H9 (cell line): ENCODE measurements around the gene RBM23. TPM values are rescaled to one million over a fixed set of nuclear protein-coding genes. Genes with fewer than 3 reads are reported as not detected.

Source experiments
- DNase-seq: peaks from one replicate; pipeline ENCODE4 v3.0.0-alpha.2; 2017
- H2AFZ ChIP-seq: one replicate; pipeline ENCODE4 v1.6.1; 2013; ENCODE audit warnings: mild to moderate bottlenecking, low read length, control low read depth, moderate library complexity
- H2AK5ac ChIP-seq: 2 replicates; pipeline ENCODE4 v1.6.1; 2013; ENCODE audit warnings: low read length, control low read depth, mixed read lengths; ENCODE audit not compliant: insufficient read length
- H2BK120ac ChIP-seq: one replicate; pipeline ENCODE4 v1.6.1; 2013; ENCODE audit warnings: low read depth, mild to moderate bottlenecking, low read length, control low read depth, inconsistent platforms; ENCODE audit not compliant: poor library complexity, severe bottlenecking
- H2BK12ac ChIP-seq: 2 replicates; pipeline ENCODE4 v1.6.1; 2013; ENCODE audit warnings: low read length, control low read depth, mixed read lengths, low read depth; ENCODE audit not compliant: insufficient read length
- H2BK15ac ChIP-seq: 2 replicates; pipeline ENCODE4 v1.6.1; 2013; ENCODE audit warnings: low read depth, low read length, control low read depth
- H2BK20ac ChIP-seq: one replicate; pipeline ENCODE4 v1.6.1; 2013; ENCODE audit warnings: low read depth, mild to moderate bottlenecking, low read length, control low read depth, inconsistent platforms; ENCODE audit not compliant: poor library complexity, severe bottlenecking
- H2BK5ac ChIP-seq: 2 replicates; pipeline ENCODE4 v1.6.1; 2013; ENCODE audit warnings: low read length, control low read depth, mixed read lengths; ENCODE audit not compliant: insufficient read length
- H3K14ac ChIP-seq: 2 replicates; pipeline ENCODE4 v1.6.1; 2013; ENCODE audit warnings: low read length, control low read depth; ENCODE audit not compliant: insufficient read depth
- H3K18ac ChIP-seq: 2 replicates; pipeline ENCODE4 v1.6.1; 2013; ENCODE audit warnings: low read depth, mild to moderate bottlenecking, mixed read lengths, low read length, control low read depth; ENCODE audit not compliant: insufficient read length
- H3K23ac ChIP-seq: 2 replicates; pipeline ENCODE4 v1.6.1; 2013; ENCODE audit warnings: low read length, control low read depth, mixed read lengths, low read depth; ENCODE audit not compliant: insufficient read length
- H3K23me2 ChIP-seq: 2 replicates; pipeline ENCODE4 v1.6.1; 2013; ENCODE audit warnings: low read depth, mild to moderate bottlenecking, mixed read lengths, low read length, control low read depth; ENCODE audit not compliant: insufficient read length, poor library complexity, severe bottlenecking
- H3K27ac ChIP-seq: 2 replicates; pipeline ENCODE4 v1.5.1; 2013; ENCODE audit warnings: low read length, control low read depth, mixed read lengths, low read depth; ENCODE audit not compliant: insufficient read length
- H3K27me3 ChIP-seq: 2 replicates; pipeline ENCODE4 v1.6.1; 2013; ENCODE audit warnings: low read length, control low read depth, inconsistent platforms; ENCODE audit not compliant: insufficient read depth
- H3K4ac ChIP-seq: 2 replicates; pipeline ENCODE4 v1.6.1; 2013; ENCODE audit warnings: low read depth, mild to moderate bottlenecking, control low read depth, inconsistent platforms, low read length, moderate library complexity
- H3K4me1 ChIP-seq: 2 replicates; pipeline ENCODE4 v1.6.1; 2013; ENCODE audit warnings: low read length, control low read depth, inconsistent platforms; ENCODE audit not compliant: insufficient read depth
- H3K4me2 ChIP-seq: 2 replicates; pipeline ENCODE4 v1.6.1; 2013; ENCODE audit warnings: low read length, control low read depth, mixed read lengths; ENCODE audit not compliant: insufficient read length, insufficient read depth
- H3K56ac ChIP-seq: 2 replicates; pipeline ENCODE4 v1.6.1; 2013; ENCODE audit warnings: low read depth, mild to moderate bottlenecking, mixed read lengths, low read length, control low read depth; ENCODE audit not compliant: insufficient read length
- H3K79me1 ChIP-seq: 2 replicates; pipeline ENCODE4 v1.6.1; 2013; ENCODE audit warnings: low read depth, mild to moderate bottlenecking, moderate library complexity, low read length, control low read depth, inconsistent platforms; ENCODE audit not compliant: insufficient read depth, poor library complexity, severe bottlenecking
- H3K79me2 ChIP-seq: 2 replicates; pipeline ENCODE4 v1.6.1; 2013; ENCODE audit warnings: low read length, control low read depth, inconsistent platforms; ENCODE audit not compliant: insufficient read depth
- H3K9ac ChIP-seq: 2 replicates; pipeline ENCODE4 v1.6.1; 2013; ENCODE audit warnings: low read length, control low read depth, mixed read lengths; ENCODE audit not compliant: insufficient read length; ENCODE audit errors: extremely low read depth
- H3K9me3 ChIP-seq: one replicate; pipeline ENCODE4 v1.6.1; 2013; ENCODE audit warnings: low read depth, low read length, inconsistent platforms; ENCODE audit not compliant: control insufficient read depth
- H3T11ph ChIP-seq: one replicate; pipeline ENCODE4 v1.6.1; 2013; ENCODE audit warnings: mild to moderate bottlenecking, low read length, control low read depth, inconsistent platforms
- H4K20me1 ChIP-seq: one replicate; pipeline ENCODE4 v1.6.1; 2013; ENCODE audit not compliant: control insufficient read depth, insufficient read length, insufficient read depth
- H4K5ac ChIP-seq: 2 replicates; pipeline ENCODE4 v1.6.1; 2013; ENCODE audit warnings: low read depth, mild to moderate bottlenecking, mixed read lengths, low read length, control low read depth; ENCODE audit not compliant: insufficient read length
- H4K8ac ChIP-seq: replicated peaks from 2 replicates; pipeline ENCODE4 v1.6.1; 2013; ENCODE audit warnings: low read length, control low read depth, mixed read lengths, low read depth; ENCODE audit not compliant: insufficient read length
- H4K91ac ChIP-seq: 2 replicates; pipeline ENCODE4 v1.6.1; 2013; ENCODE audit warnings: low read depth, mild to moderate bottlenecking, moderate library complexity, mixed read lengths, low read length, control low read depth; ENCODE audit not compliant: insufficient read length
- H3K27ac Mint-ChIP-seq, 3 experiments: 2 replicates in 2 of 3; 3 replicates in 1 of 3; pipeline ENCODE4 v1.8.0; 2020 to 2021; ENCODE audit warnings: mixed read lengths in 3 of 3, mild to moderate bottlenecking in 1 of 3, moderate library complexity in 1 of 3
- H3K27me3 Mint-ChIP-seq: 2 replicates; pipeline ENCODE4 v1.8.0; 2021; ENCODE audit warnings: low read depth, mild to moderate bottlenecking, moderate library complexity, mixed read lengths
- H3K36me3 Mint-ChIP-seq, 3 experiments: 2 replicates in 2 of 3; 3 replicates in 1 of 3; pipeline ENCODE4 v1.8.0; 2020 to 2021; ENCODE audit warnings: low read depth in 3 of 3, mixed read lengths in 3 of 3; ENCODE audit not compliant: insufficient read depth in 1 of 3
- H3K4me1 Mint-ChIP-seq, 2 experiments: 2 replicates each; pipeline ENCODE4 v1.8.0; 2020; ENCODE audit warnings: mixed read lengths in 2 of 2
- H3K4me3 Mint-ChIP-seq, 2 experiments: 2 replicates in 1 of 2; 3 replicates in 1 of 2; pipeline ENCODE4 v1.8.0; 2020 to 2021; ENCODE audit warnings: mild to moderate bottlenecking in 2 of 2, mixed read lengths in 2 of 2, moderate library complexity in 1 of 2
- H3K9me3 Mint-ChIP-seq, 2 experiments: 2 replicates in 1 of 2; 3 replicates in 1 of 2; pipeline ENCODE4 v1.8.0; 2020; ENCODE audit warnings: mild to moderate bottlenecking in 2 of 2, mixed read lengths in 2 of 2, moderate library complexity in 1 of 2
- WGBS: extraction: QIAGEN DNeasy Blood & Tissue Kit; methylation state at CpG from one replicate; pipeline ENCODE4 v1.1.7; 2013; ENCODE audit warnings: missing lambda C conversion rate, low lambda C conversion rate, mixed read lengths; ENCODE audit not compliant: insufficient read length; ENCODE audit errors: extremely low coverage; 5-methylcytosine and 5-hydroxymethylcytosine counted together
- total RNA-seq: library from RNA; stranded (reverse); gene quantifications from 2 replicates; pipeline ENCODE4 v1.2.1, GENCODE V29; 2021
- TF ChIP-seq, protein P1 (sequence below): fragments of 200-600 bp; sonication (generic); conservative IDR thresholded peaks from 3 replicates; pipeline ENCODE4 v1.8.0; 2021; ENCODE audit warnings: antibody characterized with exemption, mild to moderate bottlenecking

Gene RBM23
- total RNA-seq, 1 experiment from 2014 or later, result 79.0 TPM

DNA sequence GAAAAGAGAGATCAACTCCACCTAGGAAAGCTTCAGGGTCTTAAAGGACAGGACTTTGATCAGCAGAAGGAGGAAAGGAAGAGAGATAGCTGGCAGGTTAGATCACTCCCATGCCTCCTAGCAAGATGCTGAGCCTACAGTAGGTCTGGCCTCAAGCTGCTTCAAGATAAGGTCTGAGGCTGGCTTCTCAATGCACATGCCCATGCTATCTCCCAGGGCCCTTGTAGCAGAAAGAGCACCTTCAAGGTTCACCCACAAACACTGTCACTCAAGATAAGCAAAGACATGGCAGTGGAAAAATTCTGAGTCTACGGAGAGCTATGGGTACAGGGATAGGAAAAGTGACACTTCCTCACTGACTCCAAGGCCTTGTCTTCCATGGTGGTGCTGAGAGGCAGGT lies 21.6 kb downstream of the RBM23 start:
- no peaks in the 10 kb centered on the region for H3K79me2 ChIP-seq
- H3K4me2 ChIP-seq, result no peak overlapping the region
- H3K18ac ChIP-seq, result no peak overlapping the region
- H2AFZ ChIP-seq, result no peak overlapping the region
- H3K27me3 ChIP-seq, result peaks cover 9% of the 10 kb centered on the region; the same call in 1 of the 2 replicates
- H3K27ac ChIP-seq, result no peak overlapping the region
- H3K56ac ChIP-seq, result no peak overlapping the region
- H4K5ac ChIP-seq, result no peak overlapping the region
- no peaks in the 10 kb centered on the region for H3K23me2 ChIP-seq
- H3K79me1 ChIP-seq, result no peaks in the 10 kb centered on the region
- no peaks in the 10 kb centered on the region for H3K9me3 ChIP-seq
- no peak overlapping the region for H2BK15ac ChIP-seq
- H2BK120ac ChIP-seq, result no peak overlapping the region
- no peak overlapping the region for H4K8ac ChIP-seq
- H2BK12ac ChIP-seq, result no peak overlapping the region
- Mint-ChIP-seq H3K36me3 (peaks cover 13 to 22% (median 17%) of the 10 kb centered on the region in 3 experiments; a peak in 6 of 7 replicates), H3K27ac (no peak overlapping the region), H3K4me3 (no peak overlapping the region), H3K27me3 (peaks cover 45% of the 10 kb centered on the region), H3K9me3 (no peaks in the 10 kb centered on the region), H3K4me1 (peaks cover 18 to 25% of the 10 kb centered on the region in 2 experiments)
- no peak for DNase-seq
- no peak overlapping the region for H3K4ac ChIP-seq
- H3K14ac ChIP-seq, result no peak overlapping the region
- H3K23ac ChIP-seq, result no peak overlapping the region
- no peak overlapping the region for H3K9ac ChIP-seq
- TF ChIP-seq, protein P1, sequence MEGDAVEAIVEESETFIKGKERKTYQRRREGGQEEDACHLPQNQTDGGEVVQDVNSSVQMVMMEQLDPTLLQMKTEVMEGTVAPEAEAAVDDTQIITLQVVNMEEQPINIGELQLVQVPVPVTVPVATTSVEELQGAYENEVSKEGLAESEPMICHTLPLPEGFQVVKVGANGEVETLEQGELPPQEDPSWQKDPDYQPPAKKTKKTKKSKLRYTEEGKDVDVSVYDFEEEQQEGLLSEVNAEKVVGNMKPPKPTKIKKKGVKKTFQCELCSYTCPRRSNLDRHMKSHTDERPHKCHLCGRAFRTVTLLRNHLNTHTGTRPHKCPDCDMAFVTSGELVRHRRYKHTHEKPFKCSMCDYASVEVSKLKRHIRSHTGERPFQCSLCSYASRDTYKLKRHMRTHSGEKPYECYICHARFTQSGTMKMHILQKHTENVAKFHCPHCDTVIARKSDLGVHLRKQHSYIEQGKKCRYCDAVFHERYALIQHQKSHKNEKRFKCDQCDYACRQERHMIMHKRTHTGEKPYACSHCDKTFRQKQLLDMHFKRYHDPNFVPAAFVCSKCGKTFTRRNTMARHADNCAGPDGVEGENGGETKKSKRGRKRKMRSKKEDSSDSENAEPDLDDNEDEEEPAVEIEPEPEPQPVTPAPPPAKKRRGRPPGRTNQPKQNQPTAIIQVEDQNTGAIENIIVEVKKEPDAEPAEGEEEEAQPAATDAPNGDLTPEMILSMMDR, result no peak
- no CpG with 5 or more reads among the region's 1 CpG for WGBS
- H3K4me1 ChIP-seq, result no peaks in the 10 kb centered on the region
- H4K91ac ChIP-seq, result no peak overlapping the region
- H2BK5ac ChIP-seq, result no peak overlapping the region
- H3T11ph ChIP-seq, result no peak overlapping the region
- no peak overlapping the region for H2BK20ac ChIP-seq
- H2AK5ac ChIP-seq, result no peak overlapping the region
- H4K20me1 ChIP-seq, result no peaks in the 10 kb centered on the region
